Activated CD4-positive, alpha-beta T cell treated with anti-CD3 and anti-CD28 coated beads, Interleukin-2, amount 50 U/mL, for 16 hours (primary cell): Measurements from ENCODE around the gene NFKB1.
"Not testable (repeated sequence)": the region's sequence is repeated elsewhere in the genome, so short reads cannot be mapped to it uniquely, and the experiment has no call there.

Experiments
- DNase-seq: peaks from one replicate; pipeline ENCODE4 v3.0.0-alpha.2; 2020

NFKB1 gene

DNA sequence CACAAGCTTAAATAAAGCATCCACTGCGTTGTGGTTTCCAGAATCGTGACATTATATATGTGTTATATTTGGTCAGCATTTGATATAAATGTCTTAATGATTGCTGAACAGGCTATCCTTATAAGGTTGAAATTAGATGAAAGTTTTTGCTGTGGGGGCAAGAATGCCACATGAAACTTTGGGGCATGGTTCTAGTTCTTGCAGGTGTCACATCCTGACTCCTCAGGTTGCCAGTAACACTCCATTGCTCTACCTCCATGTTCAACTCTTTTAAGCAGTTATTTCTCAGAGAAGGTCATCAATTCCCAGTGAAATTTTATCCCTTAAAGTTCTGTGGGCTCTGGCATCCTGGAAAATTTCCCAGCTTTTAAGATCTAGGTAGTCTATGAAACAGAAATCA lies 33.7 kb downstream of the NFKB1 start:
- no peak for DNase-seq

DNA sequence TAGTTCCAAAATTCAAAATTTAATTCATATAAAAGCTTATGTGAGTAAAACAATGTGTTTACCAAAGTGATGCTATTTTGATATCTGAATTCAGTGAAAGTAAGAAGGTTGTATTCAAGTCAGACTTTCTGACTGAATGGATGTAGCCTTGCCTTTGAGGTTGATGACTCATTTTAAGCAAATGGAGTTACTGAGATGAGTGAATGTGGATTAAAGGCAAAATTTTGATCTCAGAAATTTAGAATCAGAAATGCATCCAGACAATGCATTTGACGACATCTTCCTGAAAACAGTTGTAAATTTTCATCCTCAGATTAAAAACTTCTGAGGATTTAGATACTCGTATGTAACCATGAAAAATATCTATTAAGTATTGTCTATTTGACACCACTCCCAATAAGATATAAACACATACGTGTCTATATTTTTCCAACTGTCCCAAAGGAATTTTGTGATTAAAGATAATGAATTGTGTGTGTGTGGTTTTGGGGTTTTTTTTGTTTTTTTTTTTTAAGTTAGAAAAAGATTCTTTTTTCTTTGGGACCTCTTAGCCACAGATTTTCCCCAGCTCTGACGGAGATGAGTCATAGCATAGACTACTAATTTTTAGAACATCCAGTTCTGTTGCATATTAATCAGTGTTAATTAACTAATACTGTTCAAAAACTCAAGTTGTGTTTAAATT lies 34.4 kb downstream of the NFKB1 start:
- DNase-seq: peak; percentile 83

DNA sequence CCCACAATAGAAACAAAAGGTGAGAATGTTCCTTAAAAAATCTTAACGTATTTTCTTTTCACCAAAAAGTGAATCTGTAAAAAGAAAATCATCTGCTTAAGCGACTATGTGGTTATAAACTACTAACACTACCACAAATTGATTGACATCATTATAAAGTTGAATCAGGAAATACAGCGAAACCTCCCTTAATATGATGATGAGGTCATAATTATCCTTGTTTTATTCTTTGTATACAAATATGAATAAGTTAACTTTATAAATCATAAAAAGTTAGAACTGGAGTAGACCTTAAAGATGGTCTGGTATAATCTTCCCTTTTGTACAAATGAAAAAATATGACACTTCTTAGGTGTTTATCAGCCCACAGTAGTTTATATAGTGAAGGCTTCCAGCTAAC lies 35.6 kb downstream of the NFKB1 start:
- no peak for DNase-seq

DNA sequence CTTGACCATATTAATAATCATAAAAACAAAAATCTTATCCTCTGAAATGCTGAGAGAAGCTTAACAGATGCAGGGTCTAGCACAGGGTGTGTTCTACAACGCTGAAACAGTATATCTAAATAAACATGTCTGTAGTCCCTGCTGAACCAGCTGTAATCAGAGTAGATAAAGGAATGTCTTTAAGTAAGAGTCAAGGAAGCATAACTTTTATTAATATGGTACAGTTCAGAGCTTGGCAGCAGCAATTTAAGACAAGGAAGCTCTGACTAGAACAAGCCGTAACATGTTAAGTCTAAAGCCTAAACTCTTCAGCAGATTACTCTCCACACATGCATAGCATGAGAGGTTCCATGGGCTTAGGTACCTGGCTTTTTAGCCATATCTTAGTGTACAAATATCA lies 36.1 kb downstream of the NFKB1 start:
- DNase-seq: no peak

DNA sequence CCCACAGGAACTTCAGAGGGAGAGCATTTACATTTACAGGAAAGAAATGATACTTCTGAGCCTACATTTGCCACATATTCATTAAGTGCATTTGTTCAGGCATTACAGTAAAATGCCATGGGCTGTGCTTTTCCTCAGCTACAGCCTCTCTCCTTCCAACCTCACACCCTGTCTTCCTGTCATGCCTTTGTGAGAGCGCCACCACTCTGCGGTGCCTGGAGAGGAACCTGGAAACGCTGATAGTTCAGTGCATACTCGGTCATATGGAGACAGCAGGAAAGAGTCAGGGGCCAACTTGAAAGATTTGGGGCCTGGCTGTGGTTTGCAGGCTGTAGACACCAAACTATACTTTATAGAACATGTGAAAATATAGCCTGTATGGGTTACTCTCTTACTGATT lies 40.5 kb downstream of the NFKB1 start:
- no peak for DNase-seq

DNA sequence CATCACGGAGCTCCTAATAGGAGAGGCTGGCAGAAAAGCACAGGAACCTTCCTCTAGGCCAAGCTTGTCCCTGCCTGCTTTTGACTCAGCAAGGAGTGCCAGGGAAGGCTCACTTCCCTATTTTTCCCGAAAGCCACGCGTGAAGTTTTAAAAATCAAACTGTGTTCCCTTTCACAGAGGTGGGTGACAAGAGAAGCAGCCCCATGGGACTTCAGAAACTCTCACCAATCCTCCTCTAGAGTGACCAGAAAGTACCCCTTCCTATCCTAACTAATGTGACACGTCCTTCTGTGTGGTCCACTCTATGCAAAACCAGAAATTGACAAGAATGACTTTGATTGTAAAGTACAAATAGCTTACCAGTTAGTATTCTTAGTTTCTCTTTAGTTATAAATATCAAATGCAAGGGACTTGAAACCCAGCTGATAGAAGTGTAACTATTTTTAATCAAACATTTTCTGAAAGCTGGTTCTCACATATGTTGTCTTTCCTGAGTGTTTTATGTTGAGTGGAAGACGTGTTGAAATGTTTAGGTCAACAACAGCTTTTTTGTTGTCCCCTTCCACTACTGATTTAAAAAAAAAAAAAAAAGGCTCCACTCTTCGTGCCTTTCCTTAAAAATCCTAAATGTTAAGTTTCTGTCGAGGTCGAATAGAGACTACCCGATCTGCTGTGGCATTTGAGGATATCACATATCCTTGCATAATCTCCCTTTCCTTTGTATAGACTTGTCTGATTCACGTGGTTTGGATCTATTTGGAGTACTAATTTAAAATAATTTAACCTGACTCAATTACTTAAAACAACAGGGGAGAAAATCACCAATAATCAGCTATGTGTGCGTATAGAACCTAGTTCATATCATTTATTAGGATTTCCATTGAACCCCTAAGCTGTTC lies 42.1 kb downstream of the NFKB1 start:
- no peak for DNase-seq

DNA sequence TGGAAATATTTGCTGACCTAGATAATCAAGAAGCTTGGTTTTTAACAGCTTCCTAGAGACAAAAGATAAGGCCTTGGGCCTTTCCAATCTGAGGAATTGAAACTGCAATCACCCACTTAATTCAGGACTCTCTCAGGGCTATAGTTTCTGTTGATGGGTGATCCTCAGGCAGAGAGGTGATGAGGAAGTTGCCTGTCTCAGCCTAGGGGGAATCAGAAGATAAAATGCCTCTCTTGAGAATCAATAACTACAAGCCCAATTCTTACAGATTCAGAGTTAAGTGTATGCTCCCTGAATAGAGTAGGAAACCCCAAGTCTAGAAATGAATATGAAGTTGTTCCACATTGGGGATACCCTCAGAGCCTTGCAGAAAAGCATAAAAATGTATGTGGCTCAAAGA lies 45.5 kb downstream of the NFKB1 start:
- no peak for DNase-seq

DNA sequence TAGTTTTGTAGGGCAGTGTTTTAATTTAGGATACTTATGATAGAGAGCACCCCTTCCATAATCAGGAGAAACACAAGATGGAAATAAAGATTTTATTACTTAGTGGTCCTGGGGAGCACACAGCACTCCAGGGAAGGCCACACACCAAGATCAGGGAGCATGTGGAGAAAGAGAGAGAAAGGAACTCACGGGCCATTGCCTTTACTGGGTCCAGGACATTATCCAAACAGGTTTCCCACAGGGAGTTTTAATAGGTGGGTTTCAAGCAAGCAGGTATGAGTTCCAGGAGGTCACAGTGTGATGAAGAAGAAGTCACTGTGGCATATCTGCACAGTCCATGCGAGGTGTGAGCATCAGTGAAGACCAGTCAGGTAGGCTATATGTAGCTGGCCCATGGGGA lies 46.8 kb downstream of the NFKB1 start:
- no peak for DNase-seq

DNA sequence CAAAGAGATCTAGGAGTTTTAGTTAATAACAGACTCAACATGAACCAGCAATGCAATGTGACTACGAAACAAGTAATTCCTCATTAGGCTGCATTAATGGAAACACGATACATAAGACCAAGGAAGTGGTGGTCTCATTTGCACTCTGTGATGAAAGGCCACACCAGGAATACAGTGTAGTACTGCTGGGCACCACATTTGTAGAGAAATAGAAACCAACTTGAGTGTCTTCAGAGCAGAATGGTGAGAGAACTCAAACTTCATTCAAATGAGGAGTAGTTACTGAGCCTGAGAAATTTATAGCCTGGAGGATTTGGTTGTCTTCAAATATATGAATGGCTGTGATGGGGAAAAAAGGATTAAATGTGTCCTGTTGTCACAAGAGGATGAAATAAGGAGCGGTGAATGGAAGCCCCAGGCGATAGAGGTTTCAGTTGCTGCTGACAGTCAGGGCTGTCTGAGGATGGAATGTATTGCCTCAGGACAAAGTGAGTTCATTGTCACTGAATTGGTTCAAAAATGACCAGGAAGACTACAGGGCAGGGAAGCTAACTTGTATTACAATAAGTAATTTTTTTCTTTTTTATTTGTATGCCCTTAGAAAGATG lies 50.9 kb downstream of the NFKB1 start:
- no peak for DNase-seq

DNA sequence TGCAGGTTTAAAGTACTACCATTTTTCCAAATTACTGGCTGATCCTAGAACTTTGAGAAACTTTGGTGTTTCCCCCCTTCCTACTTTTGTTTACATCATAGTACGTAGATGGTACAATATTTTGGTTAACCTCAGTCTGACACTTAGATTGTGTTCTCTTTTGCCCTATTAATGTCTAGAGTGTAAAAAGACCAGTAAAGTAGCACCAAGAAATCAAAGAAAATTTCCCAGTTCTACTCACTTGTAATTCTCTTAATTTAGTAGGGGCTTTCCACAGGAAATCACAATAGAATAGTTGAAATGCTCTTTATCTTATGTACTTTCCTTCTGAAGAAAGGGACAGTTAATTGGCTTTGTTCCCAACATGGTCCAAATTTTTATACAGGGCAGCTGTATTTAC lies 51.6 kb downstream of the NFKB1 start:
- DNase-seq: no peak

DNA sequence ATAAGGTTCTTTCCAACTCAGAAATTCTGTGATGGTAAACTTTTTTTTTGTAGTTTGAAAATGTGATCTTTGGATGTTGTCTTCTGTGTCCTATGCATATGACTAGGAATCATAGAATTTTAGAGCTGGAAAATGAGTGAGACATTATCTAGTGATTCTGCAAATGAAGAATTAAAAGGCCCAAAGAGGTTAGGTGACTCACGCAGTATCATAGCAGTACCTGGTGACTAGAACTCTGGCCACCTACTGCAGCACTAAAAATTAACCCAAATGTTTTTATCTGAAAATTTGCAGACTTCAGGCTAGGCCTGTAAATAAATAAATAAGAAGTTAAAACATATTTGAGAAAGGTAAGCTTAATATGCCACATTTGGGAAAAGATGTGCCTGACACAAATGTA lies 52.8 kb downstream of the NFKB1 start:
- DNase-seq: no peak

DNA sequence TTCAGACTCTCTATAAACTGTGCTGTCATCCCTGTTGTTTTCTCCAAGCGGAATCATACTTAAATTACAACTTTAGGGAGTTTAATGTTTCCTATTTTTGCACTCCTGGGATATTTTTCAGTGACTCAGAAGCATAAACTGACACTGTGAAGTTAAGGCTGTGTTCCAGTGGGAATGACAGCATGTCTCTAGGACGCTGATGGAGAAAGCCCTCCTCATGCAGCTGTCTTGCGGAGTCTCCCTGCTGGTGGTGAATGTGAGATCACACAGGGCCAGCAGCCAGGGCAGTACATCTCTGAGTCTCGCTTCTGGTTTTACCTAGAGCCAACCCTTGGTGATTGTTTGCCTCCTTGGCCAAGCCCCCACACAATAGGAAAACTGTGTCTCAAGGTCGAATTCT lies 53.3 kb downstream of the NFKB1 start:
- DNase-seq: no peak

DNA sequence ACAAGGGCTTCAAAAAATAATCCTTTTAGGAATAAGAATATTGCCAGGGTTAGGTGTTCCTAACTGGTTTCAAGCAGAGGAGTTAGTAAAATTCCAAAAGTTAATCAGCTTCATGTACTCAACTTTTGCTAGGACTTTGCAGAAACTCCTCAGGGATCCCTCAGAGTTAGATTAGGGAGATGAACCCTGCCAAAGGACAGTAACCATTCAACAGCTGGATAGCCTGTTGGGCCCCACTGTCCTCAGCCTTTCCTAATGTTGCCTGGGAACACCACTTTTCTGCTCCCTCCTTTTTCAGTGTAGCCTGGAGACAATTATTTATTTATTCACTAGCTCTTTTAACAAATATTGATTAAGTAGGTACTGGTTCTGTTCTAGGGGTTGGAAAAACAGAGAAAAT lies 53.8 kb downstream of the NFKB1 start:
- DNase-seq: no peak

DNA sequence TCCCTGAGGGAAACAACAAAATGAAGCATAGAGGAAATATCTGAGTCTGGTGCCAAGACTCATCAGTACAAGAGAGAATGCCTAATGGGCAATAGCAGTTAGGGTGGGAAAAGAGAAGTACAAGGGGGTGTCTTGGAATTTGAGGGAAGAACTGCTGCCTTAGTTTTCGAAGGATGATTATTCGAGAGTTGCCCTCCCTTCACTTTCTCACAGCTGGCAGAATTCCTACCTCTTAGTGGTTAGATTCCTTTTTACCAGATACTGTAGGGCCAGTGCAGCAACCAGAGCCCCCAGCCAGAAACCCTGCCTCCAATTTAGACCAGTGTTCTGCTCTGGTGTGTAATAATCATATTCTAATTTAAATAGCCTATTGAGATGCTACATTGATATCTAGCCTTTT lies 56.5 kb downstream of the NFKB1 start:
- no peak for DNase-seq

DNA sequence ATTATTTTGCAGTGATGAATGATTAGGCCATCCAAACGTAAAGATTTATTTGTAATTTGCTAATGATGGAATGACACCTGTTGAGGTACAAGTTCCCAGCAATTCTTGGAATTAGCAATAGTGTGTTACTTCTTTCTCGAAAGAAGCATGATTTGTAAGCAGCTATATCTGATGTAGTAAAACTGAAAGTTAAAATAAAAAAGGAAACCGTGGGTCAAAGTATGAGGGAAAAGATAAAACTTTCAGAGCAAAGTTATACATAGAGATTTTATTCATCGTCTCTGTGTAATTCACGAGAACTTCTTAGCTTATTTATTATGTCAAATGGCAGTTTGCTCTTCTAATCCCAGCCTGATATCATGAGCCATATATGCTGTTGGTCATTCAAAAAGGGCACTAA lies 59.0 kb downstream of the NFKB1 start:
- DNase-seq: peak; percentile 48

DNA sequence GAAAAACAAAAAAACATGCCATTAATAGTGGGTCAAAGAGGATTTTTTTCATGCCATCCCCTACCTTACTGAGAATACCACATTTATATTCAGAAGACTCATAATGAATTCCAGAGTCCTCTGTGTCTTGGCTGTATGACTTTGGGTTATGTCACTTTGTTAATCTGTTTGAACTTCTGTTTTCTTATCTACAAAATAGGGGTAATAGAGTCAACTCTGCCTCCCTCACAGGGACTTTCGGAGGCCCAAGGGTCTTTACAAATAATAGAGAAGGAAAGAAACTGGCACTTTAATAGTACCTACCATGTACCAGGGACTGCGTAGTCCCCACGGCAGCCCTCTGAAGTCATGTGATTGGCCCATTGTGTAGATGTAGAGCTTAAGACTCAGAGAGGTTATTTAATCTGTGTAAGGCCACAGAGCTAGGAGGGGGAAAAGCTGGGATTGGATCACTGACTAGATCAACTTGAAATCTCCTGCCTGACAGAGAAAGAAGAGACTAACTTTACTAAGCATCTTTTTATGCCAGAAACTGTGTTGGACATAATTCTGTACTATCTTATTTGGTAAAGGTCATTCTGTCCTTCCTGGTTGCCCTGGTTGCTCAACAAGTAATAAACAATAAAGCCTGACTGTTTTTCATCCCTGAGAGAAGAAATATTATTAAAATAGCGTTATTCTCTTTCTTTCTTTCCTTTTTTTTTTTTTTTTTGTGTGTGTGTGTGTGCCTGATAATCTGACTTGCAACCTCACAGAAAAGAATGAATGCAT lies 59.6 kb downstream of the NFKB1 start:
- DNase-seq: no peak

DNA sequence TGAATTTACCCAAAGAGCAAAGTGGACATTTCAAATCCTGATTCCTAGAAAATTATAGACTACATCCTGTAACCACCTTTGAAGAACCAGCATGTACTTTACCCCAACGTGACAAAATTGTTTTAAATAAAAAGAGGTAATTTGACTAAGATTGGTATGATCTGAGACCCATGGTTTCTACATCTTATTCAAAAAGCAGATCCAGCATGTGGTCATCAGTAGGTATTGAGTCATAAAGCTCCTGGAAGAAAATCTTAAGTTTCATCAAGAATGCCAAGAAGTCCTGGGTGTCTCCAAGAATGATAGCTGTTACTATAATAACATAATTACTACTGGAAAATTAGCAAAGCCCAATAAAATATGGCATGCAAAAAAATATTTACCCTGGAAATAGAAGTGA lies 61.8 kb downstream of the NFKB1 start:
- DNase-seq: no peak

DNA sequence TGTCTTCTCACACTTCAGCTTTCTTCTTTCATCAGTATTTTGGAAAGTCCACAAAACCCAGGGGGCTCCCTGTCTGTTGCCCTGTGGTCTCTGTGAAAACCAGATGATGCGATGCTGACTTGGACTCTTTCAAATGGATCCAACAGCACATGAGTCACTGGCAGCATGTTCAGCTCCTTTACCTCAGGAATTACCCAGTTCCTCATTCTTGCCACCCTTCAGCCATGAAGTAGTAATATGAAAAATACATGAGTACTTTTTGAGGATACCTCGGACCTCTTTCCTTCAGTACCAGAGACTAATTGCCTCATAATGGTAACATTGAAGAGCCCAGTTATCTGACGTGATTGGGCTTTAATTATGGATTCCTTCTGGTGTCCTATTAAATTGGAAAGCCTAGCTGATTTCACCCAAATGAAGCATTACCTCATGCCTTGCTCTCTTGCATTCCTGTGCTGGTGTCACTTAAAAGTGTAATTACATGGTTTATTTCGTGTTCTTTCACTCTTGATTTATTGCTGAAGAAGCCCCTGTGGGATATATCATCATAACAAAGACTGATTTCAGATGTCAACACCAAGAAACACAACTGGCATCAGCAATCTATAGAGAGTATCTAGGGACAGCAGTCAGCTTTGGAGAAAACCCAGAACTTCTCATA lies 63.4 kb downstream of the NFKB1 start:
- no peak for DNase-seq

DNA sequence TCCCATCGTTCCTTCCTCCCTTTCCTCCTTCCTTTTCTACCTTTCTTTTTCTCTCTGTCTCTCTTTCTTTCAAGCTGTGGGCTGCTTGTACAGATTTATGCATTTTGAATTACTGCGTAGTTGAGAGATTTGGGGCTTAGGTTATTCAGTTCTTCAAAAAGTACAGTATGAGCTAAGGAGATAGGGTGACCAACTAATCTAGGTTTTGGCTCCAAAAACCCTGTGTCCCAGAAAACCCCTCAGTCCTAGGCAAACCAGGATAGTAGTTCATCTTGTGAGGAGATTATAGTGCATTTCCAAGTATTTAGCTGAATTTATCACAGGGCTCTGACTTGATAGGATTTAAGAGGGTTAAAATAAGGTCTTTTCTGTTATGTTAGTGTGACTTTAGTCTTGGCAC lies 64.5 kb downstream of the NFKB1 start:
- DNase-seq: no peak

DNA sequence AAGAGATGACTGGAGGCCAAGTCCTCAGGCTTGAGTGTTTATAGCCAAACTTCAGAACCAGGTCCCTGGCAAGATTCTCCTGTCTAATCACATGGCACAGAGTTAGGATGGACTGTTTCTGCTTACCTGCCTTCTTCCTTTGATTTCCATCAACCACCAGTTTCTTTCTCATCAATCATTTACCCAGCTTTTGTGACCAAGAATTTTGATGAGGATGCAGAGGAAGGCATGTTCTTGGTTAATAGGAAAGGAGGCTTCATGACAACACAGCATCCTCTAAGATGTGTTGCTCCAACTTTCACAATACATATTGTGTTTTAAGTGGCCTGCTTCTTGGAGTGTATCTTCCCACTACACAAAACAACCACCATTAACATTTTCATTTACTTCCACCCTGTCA lies 65.3 kb downstream of the NFKB1 start:
- DNase-seq: no peak

DNA sequence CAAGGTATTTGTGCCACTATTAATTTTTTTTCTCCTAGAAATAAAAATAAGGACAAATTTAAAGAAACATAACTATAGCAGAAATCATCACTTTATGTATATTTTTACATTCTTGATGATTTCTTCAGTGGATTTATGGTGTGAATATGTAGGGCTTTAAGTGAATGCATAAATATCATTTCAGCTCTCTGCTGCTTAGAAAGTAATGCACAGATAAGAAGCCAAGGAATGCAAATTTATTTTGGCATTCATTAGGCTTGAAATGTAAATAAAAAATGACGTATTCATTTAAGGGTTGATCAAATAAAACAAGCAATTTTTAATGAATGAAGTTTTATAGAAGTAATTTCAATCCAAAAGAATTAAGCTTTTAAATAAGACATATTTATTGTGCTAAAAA lies 66.3 kb downstream of the NFKB1 start:
- no peak for DNase-seq

DNA sequence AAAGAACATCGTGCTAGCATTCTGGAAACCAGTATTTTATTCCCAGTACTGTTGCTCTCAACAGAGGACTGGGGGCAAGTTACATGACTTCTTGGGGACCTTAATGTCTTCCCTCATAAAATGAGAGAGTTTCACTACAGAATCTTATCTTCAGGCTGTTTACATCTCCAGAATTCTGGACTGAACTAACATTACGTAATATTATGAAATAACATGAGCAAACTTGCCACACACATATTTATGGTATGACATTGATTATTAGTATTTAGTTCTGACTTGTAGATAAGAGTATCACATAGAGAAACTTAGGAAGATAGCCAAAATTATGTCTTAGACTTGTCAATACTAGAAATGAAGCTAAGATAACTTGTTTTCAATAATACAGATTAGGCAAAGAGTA lies 68.0 kb downstream of the NFKB1 start:
- no peak for DNase-seq

DNA sequence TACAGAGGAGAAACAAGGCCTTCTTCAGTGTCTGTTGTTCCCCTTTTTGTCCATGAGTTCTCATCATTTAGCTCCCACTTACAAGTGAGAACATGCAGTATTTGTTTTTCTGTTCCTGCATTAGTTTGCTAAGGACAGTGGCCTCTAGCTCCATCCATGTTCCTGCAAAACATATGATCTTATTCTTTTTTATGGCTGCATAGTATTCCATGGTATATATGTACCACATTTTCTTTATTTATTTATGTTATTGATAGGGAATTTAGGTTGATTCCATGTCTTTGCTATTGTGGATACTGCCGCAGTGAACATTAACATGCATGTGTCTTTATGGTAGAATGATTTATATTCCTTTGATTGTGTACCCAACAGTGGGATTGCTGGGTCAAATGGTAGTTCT lies 69.1 kb downstream of the NFKB1 start:
- not testable (repeated sequence) for DNase-seq
